Erythroblast (primary cell): ENCODE measurements around the gene ACAT2.
"Not testable (repeated sequence)": the region's sequence is repeated elsewhere in the genome, so short reads cannot be mapped to it uniquely, and the experiment has no call there.

Source experiments
- DNase-seq, 2 experiments: peaks; one replicate each; lab custom pipeline; 2025; lab: John Stamatoyannopoulos, UW
- GATA1 ChIP-seq: IDR thresholded peaks from 2 replicates; pipeline ENCODE4 v1.6.1; 2011; ENCODE audit warnings: low read depth, mild to moderate bottlenecking, control low read depth, low read length, moderate library complexity
- POLR2A ChIP-seq: IDR thresholded peaks from 2 replicates; pipeline ENCODE4 v1.6.1; 2011; ENCODE audit warnings: mild to moderate bottlenecking, low read length

Gene ACAT2

DNA sequence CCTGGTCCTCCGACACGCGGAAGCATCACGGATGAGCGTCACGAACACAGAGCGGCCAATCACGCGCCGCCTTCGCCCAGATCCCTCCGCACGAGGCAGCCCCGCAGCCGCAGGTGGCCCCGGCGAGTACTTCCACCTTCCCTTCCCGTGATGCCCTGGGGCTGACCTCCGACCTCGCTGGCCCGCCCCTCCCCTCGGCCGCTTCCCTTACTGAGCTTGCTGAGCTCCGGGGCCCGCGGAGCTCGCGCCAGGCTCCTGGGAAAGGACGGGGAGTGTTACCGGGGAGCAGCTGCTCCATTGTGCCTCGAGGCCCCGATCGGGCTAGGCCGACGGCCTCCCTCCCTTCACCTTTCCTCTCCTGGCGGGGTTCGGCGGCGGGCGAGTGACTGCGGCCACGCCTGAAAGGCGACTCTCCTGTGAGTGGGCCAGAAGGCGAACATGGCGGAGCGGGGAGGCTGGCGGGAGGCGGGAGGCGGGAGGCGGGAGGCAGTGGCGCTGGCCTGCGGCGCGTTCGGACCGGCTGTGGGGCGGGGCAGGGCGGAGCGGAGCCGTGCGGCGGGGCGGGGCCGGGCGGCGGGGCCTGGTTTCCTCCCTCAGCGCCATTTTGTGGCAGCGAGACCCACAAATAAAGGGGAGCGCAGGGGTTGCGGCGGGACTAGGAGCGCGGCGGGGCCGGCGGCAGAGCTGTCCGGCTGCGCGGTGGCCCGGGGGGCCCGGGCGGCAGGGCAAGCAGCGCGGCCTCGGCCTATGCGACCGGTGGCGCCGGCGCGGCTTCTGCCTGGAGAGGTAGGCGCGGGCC is 34.7 kb upstream of the ACAT2 start, which contains the start of gene WTAP:
Gene WTAP (plus strand): TSS at position 589 of the 799 bp plus-strand sequence. CDS start 8,760 bp downstream, outside the sequence.
- peak; percentile 98 for DNase-seq
- TF ChIP-seq GATA1, result no peak
- peak; percentile 94 for TF ChIP-seq POLR2A

GRCh38 chr6:159727717-159728445 is 34.0 kb upstream of the ACAT2 start:
- TF ChIP-seq POLR2A (no peak), GATA1 (no peak)
- peak; percentile 79 to 87 for DNase-seq

- TF ChIP-seq POLR2A (no peak), GATA1 (no peak)
- peak; percentile 66 to 81 for DNase-seq
Measured at GRCh38 chr6:159728531-159728964, 33.3 kb upstream of the ACAT2 start.

DNA sequence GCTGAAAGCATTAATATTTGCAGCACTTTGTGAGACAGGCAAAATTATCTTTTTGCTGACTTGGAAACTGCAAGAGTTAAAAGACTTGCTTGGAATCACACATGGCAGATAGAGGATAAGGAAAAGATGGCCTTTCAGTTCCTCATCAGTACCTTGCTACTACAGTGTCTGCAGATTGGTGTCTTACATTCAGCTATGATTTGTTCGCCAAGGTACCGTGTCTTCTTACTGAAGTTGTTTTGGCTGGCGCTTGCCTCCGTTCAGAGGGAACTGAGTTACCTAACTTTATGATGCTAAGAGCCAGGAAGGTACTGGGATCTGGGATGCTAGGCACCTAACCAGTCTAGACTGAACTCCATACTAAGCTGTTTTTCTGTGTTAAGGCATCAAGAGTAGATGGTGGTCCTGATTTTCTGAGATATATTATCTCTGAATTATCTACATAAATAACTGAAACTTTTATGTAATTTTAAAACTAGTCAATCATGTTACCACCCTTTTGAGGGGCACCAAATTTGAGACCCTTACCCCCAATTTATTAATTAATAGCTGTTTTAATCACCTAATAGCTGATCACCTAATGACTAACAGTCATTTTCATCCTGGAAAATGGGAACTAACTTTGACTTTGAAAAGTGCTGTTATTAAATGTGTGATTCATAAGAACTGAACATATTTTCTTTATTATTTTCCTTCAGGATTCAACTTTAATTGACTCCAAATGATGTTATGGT is 32.1 kb upstream of the ACAT2 start:
- DNase-seq, result peak; percentile 11 to 27
- TF ChIP-seq GATA1, result no peak
- TF ChIP-seq POLR2A, result no peak

DNA sequence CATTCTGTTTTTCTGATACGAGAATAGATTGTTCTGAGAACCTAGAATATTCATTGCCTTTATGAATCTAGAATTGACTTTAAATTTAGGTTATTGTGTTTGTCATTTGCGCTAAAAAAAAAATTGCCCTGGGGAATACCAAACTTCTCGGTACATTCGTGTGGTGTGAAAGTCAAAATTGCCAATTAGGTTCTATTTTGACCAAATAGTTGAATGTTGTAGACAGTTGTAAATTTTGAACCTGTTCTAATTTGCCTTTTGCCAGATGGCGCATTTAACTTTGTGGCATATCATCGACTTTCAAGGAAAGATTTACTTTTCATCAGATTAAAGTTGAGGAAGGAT is 31.5 kb upstream of the ACAT2 start:
- TF ChIP-seq GATA1, result no peak
- no peak for TF ChIP-seq POLR2A
- DNase-seq, result no peak

- DNase-seq, result not testable (repeated sequence)
Measured at GRCh38 chr6:159732550-159732949, 29.3 kb upstream of the ACAT2 start.

DNA sequence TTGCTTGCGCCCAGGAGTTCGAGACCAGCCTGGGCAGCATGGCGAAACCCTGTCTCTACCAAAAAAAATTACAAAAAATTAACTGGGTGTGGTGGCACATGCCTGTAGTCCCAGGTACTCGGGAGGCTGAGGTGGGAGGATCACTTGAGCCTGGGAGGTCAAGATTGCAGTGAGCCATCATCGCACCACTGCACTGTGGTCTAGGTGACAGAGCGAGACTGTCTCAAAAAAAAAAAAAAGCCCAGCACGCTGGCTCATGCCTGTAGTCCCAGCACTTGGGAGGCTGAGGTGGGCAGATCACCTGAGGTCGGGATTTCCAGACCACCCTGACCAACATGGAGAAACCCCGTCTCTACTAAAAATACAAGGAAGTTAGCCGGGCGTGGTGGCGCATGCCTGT is 28.4 kb upstream of the ACAT2 start:
- not testable (repeated sequence) for DNase-seq

GRCh38 chr6:159736908-159737307 is 24.9 kb upstream of the ACAT2 start:
- no peak for DNase-seq
- TF ChIP-seq GATA1 (no peak), POLR2A (no peak)

DNA sequence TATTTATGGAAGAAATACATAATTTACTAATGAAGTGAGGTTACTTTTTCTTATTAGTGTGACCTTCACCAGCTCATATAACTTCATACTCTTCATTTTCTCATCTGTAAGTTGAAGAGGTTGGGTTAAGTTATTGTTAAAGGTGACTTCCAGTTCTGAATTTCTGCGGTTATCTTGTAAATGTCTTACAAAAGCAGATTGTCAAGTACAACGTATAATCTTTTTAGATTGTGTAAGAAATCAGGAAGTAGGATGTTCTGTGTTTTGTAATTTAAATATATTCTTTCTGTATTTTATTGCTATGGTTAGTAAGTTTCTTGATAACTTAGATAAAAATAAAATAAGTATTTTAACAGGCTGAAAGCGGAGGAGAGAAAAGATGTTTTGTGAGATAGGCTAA is 22.5 kb upstream of the ACAT2 start:
- TF ChIP-seq GATA1, result no peak
- TF ChIP-seq POLR2A, result no peak
- DNase-seq, result no peak

DNA sequence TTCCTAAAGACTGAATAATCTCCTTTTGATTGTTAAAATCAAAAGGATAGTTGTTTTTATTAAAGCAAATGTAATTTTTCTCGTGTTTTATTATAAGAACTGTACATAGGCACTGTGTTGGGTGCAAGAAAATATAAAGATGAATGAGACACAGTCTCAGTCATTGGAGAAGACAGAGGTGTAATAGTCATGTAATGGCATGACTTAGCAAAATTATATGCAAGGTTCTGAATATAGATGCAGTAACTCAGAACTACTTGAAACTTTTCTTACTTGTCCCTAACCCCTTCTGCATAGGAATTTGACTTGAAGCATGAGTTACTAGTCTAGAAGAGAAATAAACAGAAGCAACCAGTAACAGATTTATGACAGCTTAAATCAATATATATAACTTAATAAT is 19.7 kb upstream of the ACAT2 start:
- peak; percentile 16 to 63 for DNase-seq

GRCh38 chr6:159745081-159745480 is 16.8 kb upstream of the ACAT2 start:
- DNase-seq, result no peak
- no peak for TF ChIP-seq GATA1
- no peak for TF ChIP-seq POLR2A

More for the DNA sequence above, 19.7 kb upstream of the ACAT2 start:
- no peak for TF ChIP-seq POLR2A
- no peak for TF ChIP-seq GATA1

GRCh38 chr6:159746759-159747158 is 15.1 kb upstream of the ACAT2 start:
- TF ChIP-seq GATA1 (no peak), POLR2A (no peak)
- no peak for DNase-seq

GRCh38 chr6:159748127-159748526 is 13.7 kb upstream of the ACAT2 start:
- DNase-seq, result not testable (repeated sequence)

DNA sequence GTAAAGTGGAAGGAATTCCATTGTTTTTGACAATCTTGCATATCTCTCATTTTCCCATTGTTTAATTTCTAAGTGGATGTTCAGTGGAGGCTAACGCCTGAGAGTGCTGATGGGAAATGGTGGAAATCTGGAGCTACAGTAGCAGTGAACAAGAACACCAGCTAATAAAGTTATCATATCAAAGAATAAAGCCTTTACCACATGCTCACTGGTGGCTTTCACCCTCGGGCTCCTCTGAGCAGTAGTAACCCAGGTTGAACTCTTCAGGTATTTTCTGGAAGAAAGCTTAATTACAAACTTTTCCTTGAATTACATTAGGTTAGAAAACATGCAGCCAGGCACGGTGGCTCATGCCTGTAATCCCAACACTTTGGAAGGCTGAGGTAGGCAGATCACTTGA is 10.4 kb upstream of the ACAT2 start:
- TF ChIP-seq POLR2A, result no peak
- TF ChIP-seq GATA1, result no peak
- DNase-seq, result no peak
